Neural cell (in vitro differentiated cells): ENCODE results near the gene MRTFA.

Experiments used
- CTCF ChIP-seq: fragments of 450-650 bp; IDR thresholded peaks from 2 replicates; pipeline ENCODE4 v1.5.1; 2014; ENCODE audit warnings: antibody characterized with exemption, mild to moderate bottlenecking, moderate library complexity; ENCODE audit not compliant: poor library complexity, severe bottlenecking
- EP300 ChIP-seq: fragments of 450-650 bp; conservative IDR thresholded peaks from 2 replicates; pipeline ENCODE4 v1.6.1; 2014; ENCODE audit warnings: antibody characterized with exemption, mild to moderate bottlenecking, moderate library complexity; ENCODE audit not compliant: poor library complexity, severe bottlenecking
- EZH2 ChIP-seq: fragments of 200-600, 300-800 bp; shearing (Covaris generic), sonication (generic); IDR thresholded peaks from 2 replicates; pipeline ENCODE4 v1.6.1; 2014; ENCODE audit warnings: antibody characterized with exemption, low read length, borderline replicate concordance, mild to moderate bottlenecking; ENCODE audit not compliant: insufficient read depth, poor library complexity, severe bottlenecking
- MXI1 ChIP-seq: fragments of 450-650 bp; conservative IDR thresholded peaks from 2 replicates; pipeline ENCODE4 v1.6.1; 2014; ENCODE audit warnings: antibody characterized with exemption, mild to moderate bottlenecking; ENCODE audit not compliant: poor library complexity, severe bottlenecking
- POLR2AphosphoS5 ChIP-seq: IDR thresholded peaks from 2 replicates; pipeline ENCODE4 v1.6.1; 2012
- RAD21 ChIP-seq: fragments of 450-650 bp; conservative IDR thresholded peaks from 2 replicates; pipeline ENCODE4 v1.6.1; 2014; ENCODE audit warnings: antibody characterized with exemption, mild to moderate bottlenecking, moderate library complexity
- SMC3 ChIP-seq: fragments of 450-650 bp; conservative IDR thresholded peaks from 2 replicates; pipeline ENCODE4 v1.6.1; 2014; ENCODE audit warnings: antibody characterized with exemption, mild to moderate bottlenecking, moderate library complexity; ENCODE audit not compliant: poor library complexity
- TAF1 ChIP-seq: IDR thresholded peaks from 2 replicates; pipeline ENCODE4 v1.6.1; 2012; ENCODE audit warnings: low read depth
- TF ChIP-seq, protein P1 (sequence below): IDR thresholded peaks from 2 replicates; pipeline ENCODE4 v1.6.1; 2012; ENCODE audit warnings: borderline replicate concordance

- TF ChIP-seq CTCF (no peak), POLR2AphosphoS5 (no peak), TAF1 (no peak), EZH2 (no peak), RAD21 (no peak), EP300 (no peak), SMC3 (no peak), MXI1 (no peak)
- TF ChIP-seq, protein P1, sequence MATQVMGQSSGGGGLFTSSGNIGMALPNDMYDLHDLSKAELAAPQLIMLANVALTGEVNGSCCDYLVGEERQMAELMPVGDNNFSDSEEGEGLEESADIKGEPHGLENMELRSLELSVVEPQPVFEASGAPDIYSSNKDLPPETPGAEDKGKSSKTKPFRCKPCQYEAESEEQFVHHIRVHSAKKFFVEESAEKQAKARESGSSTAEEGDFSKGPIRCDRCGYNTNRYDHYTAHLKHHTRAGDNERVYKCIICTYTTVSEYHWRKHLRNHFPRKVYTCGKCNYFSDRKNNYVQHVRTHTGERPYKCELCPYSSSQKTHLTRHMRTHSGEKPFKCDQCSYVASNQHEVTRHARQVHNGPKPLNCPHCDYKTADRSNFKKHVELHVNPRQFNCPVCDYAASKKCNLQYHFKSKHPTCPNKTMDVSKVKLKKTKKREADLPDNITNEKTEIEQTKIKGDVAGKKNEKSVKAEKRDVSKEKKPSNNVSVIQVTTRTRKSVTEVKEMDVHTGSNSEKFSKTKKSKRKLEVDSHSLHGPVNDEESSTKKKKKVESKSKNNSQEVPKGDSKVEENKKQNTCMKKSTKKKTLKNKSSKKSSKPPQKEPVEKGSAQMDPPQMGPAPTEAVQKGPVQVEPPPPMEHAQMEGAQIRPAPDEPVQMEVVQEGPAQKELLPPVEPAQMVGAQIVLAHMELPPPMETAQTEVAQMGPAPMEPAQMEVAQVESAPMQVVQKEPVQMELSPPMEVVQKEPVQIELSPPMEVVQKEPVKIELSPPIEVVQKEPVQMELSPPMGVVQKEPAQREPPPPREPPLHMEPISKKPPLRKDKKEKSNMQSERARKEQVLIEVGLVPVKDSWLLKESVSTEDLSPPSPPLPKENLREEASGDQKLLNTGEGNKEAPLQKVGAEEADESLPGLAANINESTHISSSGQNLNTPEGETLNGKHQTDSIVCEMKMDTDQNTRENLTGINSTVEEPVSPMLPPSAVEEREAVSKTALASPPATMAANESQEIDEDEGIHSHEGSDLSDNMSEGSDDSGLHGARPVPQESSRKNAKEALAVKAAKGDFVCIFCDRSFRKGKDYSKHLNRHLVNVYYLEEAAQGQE: no peak
Observed at GRCh38 chr22:40626851-40627250, 9.7 kb downstream of the MRTFA start.
